ENCODE data around the gene ACSL5. TPM values are rescaled to one million over a fixed set of nuclear protein-coding genes. Genes with fewer than 3 reads are reported as not detected.

The ACSL5 gene
- total and polyA plus RNA-seq, 2 of the 8 experiments (the other 6 are each of a cell fraction or from before 2014, with no cell fraction given), result not detected

GRCh38 chr10:112460366-112460765 is 86.5 kb downstream of the ACSL5 start:
- no peak overlapping the region for H3K9ac ChIP-seq (replicated peaks in 1 of 4; ENCODE audit: extremely low read depth in 1 of 4, low read depth in 3 of 4, low read length in 3 of 4)
- ChIA-PET CTCF (ENCODE audit: partially characterized antibody) (interaction anchor here (1.0 to 1.8 kb wide), 2 partner anchors 12 to 13 kb away, joined by 5 to 6 read pairs; no protein-coding TSS in a partner anchor), POLR2A (ENCODE audit: partially characterized antibody) (interaction anchor here (2.1 kb wide), 1 partner anchor 14 kb away, joined by 7 read pairs; the partner anchor contains the start of genes VTI1A and ZDHHC6)
- DNase-seq (ENCODE audit: low read depth in 1 of 2, low spot score in 2 of 2), result no peak
- 0 out of 4 replicates have a peak, but pooled peaks cover 0 to 3% of the 10 kb centered on the region in 2 experiments for H3K9me3 ChIP-seq (ENCODE audit: insufficient read depth in 2 of 2, low read depth in 1 of 2, low read length in 1 of 2)
- no peak overlapping the region for H3K23ac ChIP-seq (ENCODE audit: insufficient read length)
- no peak overlapping the region for H4K5ac ChIP-seq (ENCODE audit: insufficient read length, low read depth, low read length)
- H4K8ac ChIP-seq (ENCODE audit: extremely low read depth, insufficient read depth, low read length), result no peak overlapping the region
- no peak overlapping the region for H4K91ac ChIP-seq (replicated peaks; ENCODE audit: insufficient read length, low read length)
- no peak overlapping the region for H3K56ac ChIP-seq (replicated peaks; ENCODE audit: insufficient read length, low read depth, low read length)
- H3K18ac ChIP-seq (ENCODE audit: extremely low read depth, low read length), result no peak overlapping the region
- H3K79me1 ChIP-seq (ENCODE audit: low read depth, low read length), result no peaks in the 10 kb centered on the region; the same call in 1 of the 2 replicates
- no peak overlapping the region for H3K4me3 ChIP-seq (ENCODE audit: extremely low read depth in 1 of 4, insufficient read depth in 2 of 4, low read depth in 3 of 4, low read length in 4 of 4)
- no peaks in the 10 kb centered on the region for H3K23me2 ChIP-seq (ENCODE audit: low read depth, low read length)
- H2BK5ac ChIP-seq (ENCODE audit: low read depth, low read length), result no peak overlapping the region
- H3K4me2 ChIP-seq (ENCODE audit: insufficient read depth in 1 of 2, low read depth in 2 of 2, low read length in 2 of 2), result no peak overlapping the region
- H2BK12ac ChIP-seq (ENCODE audit: low read depth, low read length), result no peak overlapping the region
- H3K27me3 ChIP-seq (replicated peaks in 1 of 4; ENCODE audit: control insufficient read depth in 3 of 4, extremely low read depth in 1 of 4, insufficient read depth in 3 of 4, low read length in 3 of 4), result no peaks in the 10 kb centered on the region
- no peak overlapping the region for H3K14ac ChIP-seq (ENCODE audit: insufficient read length)
- no peak overlapping the region for H2BK120ac ChIP-seq (replicated peaks; ENCODE audit: low read depth, low read length)
- no peak overlapping the region for H2BK15ac ChIP-seq (ENCODE audit: low read length)
- peaks cover 0 to 19% (median 9%) of the 10 kb centered on the region in 4 experiments; a peak in 4 of 8 replicates for H3K36me3 ChIP-seq (ENCODE audit: control insufficient read depth in 2 of 4, insufficient read depth in 4 of 4, low read length in 3 of 4)
- H4K20me1 ChIP-seq (replicated peaks in 1 of 2; ENCODE audit: control insufficient read depth in 1 of 2, insufficient read depth in 2 of 2, low read length in 2 of 2), result no peaks in the 10 kb centered on the region
- no peaks in the 10 kb centered on the region for H3K4me1 ChIP-seq (replicated peaks in 1 of 4; ENCODE audit: control insufficient read depth in 3 of 4, insufficient read depth in 4 of 4, low read length in 3 of 4)
- no peaks in the 10 kb centered on the region for H3K79me2 ChIP-seq (ENCODE audit: control insufficient read depth in 1 of 2, insufficient read depth in 2 of 2, low read length in 2 of 2)
- no peak overlapping the region for H2AK5ac ChIP-seq (ENCODE audit: low read depth, low read length)
- no peak overlapping the region for H2BK20ac ChIP-seq (ENCODE audit: low read length)
- no peak overlapping the region for H3K27ac ChIP-seq (ENCODE audit: low read depth, low read length)
- no peak for FAIRE-seq
- no peak overlapping the region for H3K4ac ChIP-seq (replicated peaks; ENCODE audit: insufficient read length, low read depth, low read length)
- 96% methylated on average over 2 of the region's 2 CpGs; no CpG with 5 or more reads in 1 of the 2 experiments for WGBS, 2 experiments (ENCODE audit: extremely low coverage in 1 of 2, insufficient coverage in 1 of 2, insufficient read length in 1 of 2, insufficient replicate concordance in 2 of 2, low coverage in 1 of 2, low lambda C conversion rate in 2 of 2, missing lambda C conversion rate in 1 of 2)
- H2AFZ ChIP-seq (ENCODE audit: low read length), result no peak overlapping the region
- TF ChIP-seq RXRA (IDR thresholded peaks at IDR 0.05; ENCODE audit: insufficient read depth, low read depth, low read length), result no peak
- no peak for TF ChIP-seq RAD21 (IDR thresholded peaks at IDR 0.05 in 1 of 2, conservative IDR thresholded peaks at IDR 0.05 in 1 of 2; ENCODE audit: low read depth in 2 of 2, low read length in 2 of 2)
- TF ChIP-seq CHD2 (IDR thresholded peaks at IDR 0.05; ENCODE audit: low read length), result no peak
- TF ChIP-seq E2F6 (IDR thresholded peaks at IDR 0.05), result no peak
- TF ChIP-seq SIN3A (conservative IDR thresholded peaks at IDR 0.05 in 1 of 2, IDR thresholded peaks at IDR 0.05 in 1 of 2; ENCODE audit: low read depth in 1 of 2, low read length in 2 of 2), result no peak
- no peak for TF ChIP-seq NRF1 (IDR thresholded peaks at IDR 0.05; ENCODE audit: low read depth, low read length)
- TF ChIP-seq PHF8 (conservative IDR thresholded peaks at IDR 0.05; ENCODE audit: low read depth, low read length), result no peak
- TF ChIP-seq BRCA1 (IDR thresholded peaks at IDR 0.05; ENCODE audit: low read depth, low read length), result no peak
- TF ChIP-seq HDAC6 (IDR thresholded peaks at IDR 0.05; ENCODE audit: low read depth, low read length), result no peak
- TF ChIP-seq TAF7 (optimal IDR thresholded peaks at IDR 0.05; ENCODE audit: borderline replicate concordance, low read depth, low read length), result no peak
- TF ChIP-seq, protein P1, sequence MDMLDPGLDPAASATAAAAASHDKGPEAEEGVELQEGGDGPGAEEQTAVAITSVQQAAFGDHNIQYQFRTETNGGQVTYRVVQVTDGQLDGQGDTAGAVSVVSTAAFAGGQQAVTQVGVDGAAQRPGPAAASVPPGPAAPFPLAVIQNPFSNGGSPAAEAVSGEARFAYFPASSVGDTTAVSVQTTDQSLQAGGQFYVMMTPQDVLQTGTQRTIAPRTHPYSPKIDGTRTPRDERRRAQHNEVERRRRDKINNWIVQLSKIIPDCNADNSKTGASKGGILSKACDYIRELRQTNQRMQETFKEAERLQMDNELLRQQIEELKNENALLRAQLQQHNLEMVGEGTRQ (IDR thresholded peaks at IDR 0.05; ENCODE audit: low read length), result no peak
